ENCODE measurements around the gene ARHGAP4.
A peak's percentile ranks its signal among the peaks of the same experiment; 100 is the strongest.

ARHGAP4 gene

DNA sequence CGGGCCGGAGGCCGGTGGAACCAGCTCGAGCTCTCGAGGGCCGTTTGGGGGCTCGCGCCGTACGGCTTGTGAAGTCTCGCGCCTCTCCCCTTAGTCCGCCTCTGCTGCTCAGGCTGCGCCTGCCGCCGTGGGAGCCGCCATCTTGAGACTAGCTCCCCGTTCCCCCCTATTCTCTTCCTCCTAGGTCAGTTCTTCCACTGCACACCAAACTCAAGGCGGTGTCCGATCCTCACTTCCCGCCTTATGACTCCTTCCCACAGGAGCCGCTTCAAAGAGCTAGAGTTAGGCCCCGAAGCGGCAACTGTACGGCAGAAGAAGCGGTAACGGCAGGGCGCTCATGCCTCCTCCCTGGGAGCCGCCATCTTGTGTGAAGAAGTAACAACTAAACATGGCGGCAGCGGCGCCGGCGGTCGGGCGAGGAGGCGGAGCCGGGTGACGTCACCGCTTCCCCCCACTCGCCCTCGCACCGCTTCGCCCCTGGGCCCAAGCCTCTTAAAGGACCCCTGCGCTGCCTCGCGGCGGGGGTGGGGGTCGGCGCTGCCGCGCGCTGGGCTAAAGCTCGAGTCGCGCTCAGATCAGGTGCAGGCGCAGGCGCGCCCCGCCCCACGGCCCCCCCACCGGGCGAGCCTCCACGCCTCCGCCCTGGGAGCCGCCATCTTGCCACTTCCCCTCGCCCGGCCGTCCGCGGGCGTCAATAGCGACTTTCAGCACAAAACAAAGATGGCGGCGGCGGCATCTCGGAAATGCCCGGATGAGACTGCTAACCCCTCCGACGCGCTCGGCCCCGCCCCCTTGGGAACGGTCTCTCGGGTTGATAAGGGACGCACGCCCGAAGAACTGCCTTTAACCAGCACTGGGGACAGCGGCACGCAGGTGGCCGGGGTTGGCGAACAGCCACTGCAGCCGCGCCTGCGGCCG, 45.6 kb upstream of the ARHGAP4 start, which contains the start of gene HCFC1:
TSS of gene HCFC1 (minus strand) at position 369 of the 918 bp plus-strand sequence. CDS start 978 bp downstream, outside the sequence.
- TF ChIP-seq, protein P1, sequence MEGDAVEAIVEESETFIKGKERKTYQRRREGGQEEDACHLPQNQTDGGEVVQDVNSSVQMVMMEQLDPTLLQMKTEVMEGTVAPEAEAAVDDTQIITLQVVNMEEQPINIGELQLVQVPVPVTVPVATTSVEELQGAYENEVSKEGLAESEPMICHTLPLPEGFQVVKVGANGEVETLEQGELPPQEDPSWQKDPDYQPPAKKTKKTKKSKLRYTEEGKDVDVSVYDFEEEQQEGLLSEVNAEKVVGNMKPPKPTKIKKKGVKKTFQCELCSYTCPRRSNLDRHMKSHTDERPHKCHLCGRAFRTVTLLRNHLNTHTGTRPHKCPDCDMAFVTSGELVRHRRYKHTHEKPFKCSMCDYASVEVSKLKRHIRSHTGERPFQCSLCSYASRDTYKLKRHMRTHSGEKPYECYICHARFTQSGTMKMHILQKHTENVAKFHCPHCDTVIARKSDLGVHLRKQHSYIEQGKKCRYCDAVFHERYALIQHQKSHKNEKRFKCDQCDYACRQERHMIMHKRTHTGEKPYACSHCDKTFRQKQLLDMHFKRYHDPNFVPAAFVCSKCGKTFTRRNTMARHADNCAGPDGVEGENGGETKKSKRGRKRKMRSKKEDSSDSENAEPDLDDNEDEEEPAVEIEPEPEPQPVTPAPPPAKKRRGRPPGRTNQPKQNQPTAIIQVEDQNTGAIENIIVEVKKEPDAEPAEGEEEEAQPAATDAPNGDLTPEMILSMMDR (IDR thresholded peaks at IDR 0.05): no peak
- TF ChIP-seq ZFX (IDR thresholded peaks at IDR 0.05; ENCODE audit: borderline replicate concordance): no peak
- peak within 1 kb of the TSS; percentile 97 for H3K27ac ChIP-seq

DNA sequence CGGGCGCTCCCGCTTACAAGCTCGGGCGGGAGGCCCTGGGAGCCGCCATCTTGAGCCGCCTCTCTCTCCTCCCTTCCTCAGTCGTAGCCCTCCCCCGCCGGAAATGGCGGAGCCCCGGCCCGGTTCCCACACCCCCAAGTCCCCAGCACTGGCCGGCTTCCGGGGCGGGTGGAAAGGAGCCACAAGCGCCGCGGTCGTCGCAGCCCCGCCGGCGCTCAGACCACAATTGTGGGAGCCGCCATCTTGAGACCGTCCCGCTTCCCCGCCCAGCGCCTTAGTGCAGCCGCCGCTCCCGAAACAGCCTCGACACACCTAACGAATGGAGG, 45.0 kb upstream of the ARHGAP4 start:
- TF ChIP-seq, protein P1 (IDR thresholded peaks at IDR 0.05): no peak
- TF ChIP-seq ZFX (IDR thresholded peaks at IDR 0.05; ENCODE audit: borderline replicate concordance): no peak
- H3K27ac ChIP-seq: peak overlapping the region; percentile 97

DNA sequence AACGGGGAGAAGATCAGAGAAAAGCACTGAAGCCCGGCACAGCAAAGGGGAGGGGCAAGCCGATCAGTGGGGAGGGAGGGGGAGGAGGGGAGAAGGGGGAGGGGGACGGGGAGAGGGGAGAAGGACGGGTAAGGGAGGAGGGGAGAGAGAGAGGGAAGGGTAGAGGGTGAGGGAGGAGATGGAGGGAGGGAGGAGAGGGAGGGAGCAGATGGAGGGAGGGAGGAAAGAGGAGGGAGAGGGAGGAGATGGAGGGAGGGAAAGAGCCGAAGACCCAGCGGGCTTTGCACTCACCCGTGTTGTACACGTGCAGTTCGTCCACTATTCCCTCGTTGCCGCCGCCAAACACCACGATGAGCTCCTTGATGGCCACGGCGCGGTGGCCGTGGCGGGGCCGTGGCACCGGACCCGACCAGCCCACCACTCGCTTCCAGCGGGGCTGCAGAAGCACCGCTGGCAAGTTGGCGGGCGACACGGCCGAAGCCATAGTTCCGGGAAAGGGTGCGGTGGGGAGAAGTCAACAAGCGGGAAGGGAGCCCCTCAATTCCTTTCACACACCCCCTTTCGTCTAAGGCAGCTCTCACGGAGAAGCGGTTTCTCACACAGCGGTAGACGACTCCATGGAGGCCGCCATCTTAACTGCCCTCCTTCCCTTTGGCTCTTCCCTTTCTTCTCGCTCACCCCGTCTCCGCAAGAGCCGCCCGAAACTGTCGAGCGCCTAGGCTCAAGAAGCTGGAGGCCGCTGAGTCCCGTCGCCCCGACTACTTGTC, 44.5 kb upstream of the ARHGAP4 start:
- peak overlapping the region; percentile 97 for H3K27ac ChIP-seq
- TF ChIP-seq, protein P1 (IDR thresholded peaks at IDR 0.05): no peak
- TF ChIP-seq ZFX (IDR thresholded peaks at IDR 0.05; ENCODE audit: borderline replicate concordance): no peak

DNA sequence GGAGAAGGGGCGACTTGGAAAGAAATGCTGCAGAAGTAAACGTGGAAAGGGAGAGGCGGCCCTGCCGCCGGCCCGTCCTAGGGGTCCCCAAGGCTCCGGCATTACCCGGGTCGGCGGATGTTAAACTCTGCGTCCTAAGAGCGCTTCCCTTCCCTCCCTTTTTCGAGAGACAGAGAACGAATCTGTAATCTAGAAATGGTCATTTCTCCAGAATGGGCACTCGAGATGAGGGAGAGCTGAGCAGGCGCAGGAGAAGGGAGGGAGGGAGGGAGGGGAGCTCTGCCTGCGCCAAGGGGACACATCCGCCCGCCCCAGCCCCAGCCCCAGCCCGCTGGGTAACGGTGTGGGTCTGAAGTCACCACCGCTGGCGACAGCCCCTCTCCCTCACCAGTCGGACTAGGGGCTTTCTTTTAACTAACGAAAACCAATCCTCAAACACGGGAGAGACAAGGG, 43.9 kb upstream of the ARHGAP4 start:
- TF ChIP-seq, protein P1 (IDR thresholded peaks at IDR 0.05): no peak
- TF ChIP-seq ZFX (IDR thresholded peaks at IDR 0.05; ENCODE audit: borderline replicate concordance): no peak

DNA sequence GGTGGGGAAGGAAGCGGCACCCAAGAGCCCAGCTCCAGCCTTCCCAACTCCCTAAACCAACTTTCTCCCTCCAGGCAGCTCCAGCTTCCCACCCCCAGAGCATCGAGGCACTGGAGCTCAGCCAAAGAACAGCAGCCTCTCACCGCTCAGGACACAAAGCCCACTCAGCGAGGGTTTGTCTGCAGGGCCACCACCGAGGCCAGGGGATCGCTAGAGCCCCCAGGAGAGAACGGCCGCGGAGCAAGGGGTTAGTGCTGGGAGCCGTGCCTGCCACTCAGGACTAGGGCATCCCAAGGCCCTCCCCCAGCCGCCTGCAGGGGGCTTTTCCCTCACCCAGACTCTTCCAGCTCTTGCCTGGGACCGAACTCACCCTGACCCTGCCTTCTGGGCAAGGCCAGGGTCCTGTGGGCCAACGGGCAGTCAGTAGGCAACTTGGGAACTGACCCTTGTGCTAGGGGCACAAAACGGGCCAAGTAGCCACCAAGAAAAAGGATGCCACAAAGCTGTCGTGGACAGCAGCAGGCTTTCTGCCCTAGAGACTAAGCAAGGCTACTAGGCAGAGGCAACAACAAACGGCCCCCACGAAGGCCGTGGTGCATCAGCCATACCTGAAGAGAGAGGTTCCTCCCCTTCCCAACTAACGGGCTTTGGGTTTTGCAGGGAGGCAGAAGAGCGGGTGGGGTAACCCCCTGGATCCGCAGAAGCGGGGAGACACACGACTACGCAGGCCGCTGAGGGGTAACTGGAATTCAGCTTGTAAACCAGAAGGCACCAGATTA, 43.2 kb upstream of the ARHGAP4 start:
- no peak overlapping the region for H3K27ac ChIP-seq
- no peak for TF ChIP-seq ZFX (IDR thresholded peaks at IDR 0.05; ENCODE audit: borderline replicate concordance)
- TF ChIP-seq, protein P1 (IDR thresholded peaks at IDR 0.05): no peak

More for the DNA sequence above, 43.9 kb upstream of the ARHGAP4 start:
- H3K27ac ChIP-seq: peak overlapping the region; percentile 97

DNA sequence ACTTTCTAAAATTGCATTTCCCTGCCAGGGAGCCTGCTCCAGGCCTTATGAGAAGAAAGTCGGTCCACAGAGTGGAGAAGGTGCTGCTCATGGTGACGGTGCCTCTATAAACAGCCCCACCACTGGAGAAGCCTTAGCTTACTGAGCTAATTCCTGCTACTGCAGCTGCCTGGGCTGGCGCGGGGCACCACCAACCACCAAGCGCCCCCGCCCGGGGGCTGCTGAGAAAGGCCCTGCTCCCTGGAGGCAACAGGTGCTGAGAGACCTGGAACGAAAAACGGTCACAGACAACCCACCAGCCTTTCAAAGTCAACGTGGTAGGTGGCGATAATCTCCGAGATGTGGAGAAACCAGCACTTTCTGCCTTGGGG, 42.7 kb upstream of the ARHGAP4 start:
- H3K27ac ChIP-seq: no peak overlapping the region

More for the DNA sequence above, 42.7 kb upstream of the ARHGAP4 start:
- TF ChIP-seq, protein P1 (IDR thresholded peaks at IDR 0.05): no peak
- TF ChIP-seq ZFX (IDR thresholded peaks at IDR 0.05; ENCODE audit: borderline replicate concordance): no peak
